H1 (cell line): ENCODE measurements around the gene RGS6. TPM values are rescaled to one million over a fixed set of nuclear protein-coding genes. Genes with fewer than 3 reads are reported as not detected.

Source experiments
- CTCF ChIA-PET: fragments of 300-600 bp; sonication (Branson Sonifier 250); formaldehyde crosslinking; loops from one replicate; lab custom pipeline; 2021; ENCODE audit not compliant: partially characterized antibody; lab: Charles Lee
- POLR2A ChIA-PET: fragments of 300-600 bp; sonication (Branson Sonifier 250); formaldehyde crosslinking; loops from one replicate; lab custom pipeline; 2021; ENCODE audit warnings: inconsistent platforms; ENCODE audit not compliant: partially characterized antibody; lab: Charles Lee
- DNase-seq, 2 experiments: peaks; one replicate each; pipeline versions ENCODE4 v3.0.0 to v3.0.0-alpha.2; 2010 to 2022; ENCODE audit warnings: low spot score in 2 of 2, low read depth in 1 of 2, mixed read lengths in 1 of 2
- FAIRE-seq: peaks from 2 replicates; lab custom pipeline; 2011; peaks lifted over from hg19 to GRCh38; lab: Jason Lieb, UNC
- H2AFZ ChIP-seq: 2 replicates; pipeline ENCODE4 v1.8.1; 2012; ENCODE audit warnings: low read length, inconsistent platforms
- H2AK5ac ChIP-seq: 2 replicates; pipeline ENCODE4 v1.6.1; 2013; ENCODE audit warnings: low read depth, low read length
- H2BK120ac ChIP-seq: replicated peaks from 2 replicates; pipeline ENCODE3; 2013; ENCODE audit warnings: low read depth, low read length, inconsistent platforms
- H2BK12ac ChIP-seq: 2 replicates; pipeline ENCODE4 v1.6.1; 2013; ENCODE audit warnings: low read depth, low read length
- H2BK15ac ChIP-seq: 2 replicates; pipeline ENCODE4 v1.6.1; 2013; ENCODE audit warnings: low read length
- H2BK20ac ChIP-seq: 2 replicates; pipeline ENCODE4 v1.6.1; 2013; ENCODE audit warnings: low read length
- H2BK5ac ChIP-seq: 2 replicates; pipeline ENCODE4 v1.6.1; 2013; ENCODE audit warnings: low read depth, low read length
- H3K14ac ChIP-seq: 2 replicates; pipeline ENCODE4 v1.6.1; 2013; ENCODE audit warnings: inconsistent platforms; ENCODE audit not compliant: insufficient read length
- H3K18ac ChIP-seq: 2 replicates; pipeline ENCODE4 v1.6.1; 2013; ENCODE audit warnings: low read length; ENCODE audit errors: extremely low read depth
- H3K23ac ChIP-seq: 2 replicates; pipeline ENCODE4 v1.6.1; 2013; ENCODE audit warnings: inconsistent platforms; ENCODE audit not compliant: insufficient read length
- H3K23me2 ChIP-seq: 2 replicates; pipeline ENCODE4 v1.6.1; 2013; ENCODE audit warnings: low read depth, low read length
- H3K27ac ChIP-seq: 2 replicates; pipeline ENCODE4 v1.6.1; 2011; ENCODE audit warnings: low read depth, low read length, inconsistent platforms
- H3K27me3 ChIP-seq, 4 experiments: replicated peaks in 1 of 4; 1 replicate in 1 of 4; 2 replicates in 3 of 4; pipeline versions ENCODE4 v1.6.1 to v1.8.1; 2011 to 2013; ENCODE audit warnings: low read length in 3 of 4, mild to moderate bottlenecking in 3 of 4, inconsistent platforms in 2 of 4, mixed read lengths in 2 of 4, moderate library complexity in 1 of 4; ENCODE audit not compliant: control insufficient read depth in 3 of 4, insufficient read depth in 3 of 4; ENCODE audit errors: extremely low read depth in 1 of 4
- H3K36me3 ChIP-seq, 4 experiments: 2 replicates each; pipeline versions ENCODE4 v1.6.1 to v1.8.1; 2011 to 2013; ENCODE audit warnings: mild to moderate bottlenecking in 4 of 4, low read length in 3 of 4, moderate library complexity in 2 of 4, control low read depth in 1 of 4, inconsistent platforms in 1 of 4; ENCODE audit not compliant: insufficient read depth in 4 of 4, control insufficient read depth in 2 of 4
- H3K4ac ChIP-seq: replicated peaks from 2 replicates; pipeline ENCODE3; 2013; ENCODE audit warnings: low read length, low read depth, mixed read lengths, inconsistent platforms; ENCODE audit not compliant: insufficient read length
- H3K4me1 ChIP-seq, 4 experiments: replicated peaks in 1 of 4; 1 replicate in 1 of 4; 2 replicates in 3 of 4; pipeline versions ENCODE4 v1.6.1 to v1.8.1; 2011 to 2013; ENCODE audit warnings: low read length in 3 of 4, inconsistent platforms in 2 of 4, mixed read lengths in 1 of 4; ENCODE audit not compliant: insufficient read depth in 4 of 4, control insufficient read depth in 3 of 4
- H3K4me2 ChIP-seq, 2 experiments: 2 replicates each; pipeline versions ENCODE4 v1.6.1 to v1.8.1; 2011 to 2013; ENCODE audit warnings: low read depth in 2 of 2, low read length in 2 of 2, control low read depth in 1 of 2, inconsistent platforms in 1 of 2, mild to moderate bottlenecking in 1 of 2; ENCODE audit not compliant: insufficient read depth in 1 of 2
- H3K4me3 ChIP-seq, 4 experiments: fragments of 200-600, 300-600 bp in 1 of 4; sonication (generic), shearing (Covaris generic), sonication (Bioruptor Twin) in 1 of 4; 2 replicates each; pipeline versions ENCODE4 v1.5.1 to v1.8.1; 2011 to 2016; ENCODE audit warnings: low read length in 4 of 4, low read depth in 3 of 4, control low read depth in 2 of 4, inconsistent platforms in 2 of 4, mild to moderate bottlenecking in 2 of 4, mixed read lengths in 1 of 4, moderate library complexity in 1 of 4; ENCODE audit not compliant: insufficient read depth in 2 of 4; ENCODE audit errors: extremely low read depth in 1 of 4
- H3K56ac ChIP-seq: replicated peaks from 2 replicates; pipeline ENCODE3; 2013; ENCODE audit warnings: low read depth, mild to moderate bottlenecking, mixed read lengths, low read length, inconsistent platforms; ENCODE audit not compliant: insufficient read length
- H3K79me1 ChIP-seq: 2 replicates; pipeline ENCODE4 v1.6.1; 2013; ENCODE audit warnings: low read depth, low read length, control low read depth
- H3K79me2 ChIP-seq, 2 experiments: 2 replicates each; pipeline versions ENCODE4 v1.6.1 to v1.8.1; 2012 to 2013; ENCODE audit warnings: low read length in 2 of 2, mild to moderate bottlenecking in 2 of 2, inconsistent platforms in 1 of 2; ENCODE audit not compliant: insufficient read depth in 2 of 2, control insufficient read depth in 1 of 2
- H3K9ac ChIP-seq, 4 experiments: replicated peaks in 1 of 4; 1 replicate in 1 of 4; 2 replicates in 3 of 4; pipeline versions ENCODE4 v1.6.1 to v1.8.1; 2011 to 2013; ENCODE audit warnings: low read depth in 3 of 4, low read length in 3 of 4, control low read depth in 2 of 4, mild to moderate bottlenecking in 2 of 4, moderate library complexity in 2 of 4, inconsistent platforms in 1 of 4; ENCODE audit errors: extremely low read depth in 1 of 4
- H3K9me3 ChIP-seq, 2 experiments: 2 replicates each; pipeline versions ENCODE4 v1.6.1 to v1.8.1; 2012 to 2013; ENCODE audit warnings: mild to moderate bottlenecking in 2 of 2, moderate library complexity in 2 of 2, control low read depth in 1 of 2, inconsistent platforms in 1 of 2, low read depth in 1 of 2, low read length in 1 of 2, mixed read lengths in 1 of 2; ENCODE audit not compliant: insufficient read depth in 2 of 2
- H4K20me1 ChIP-seq, 2 experiments: replicated peaks in 1 of 2; 2 replicates each; pipeline versions ENCODE3 to v1.8.1; 2011 to 2013; ENCODE audit warnings: inconsistent platforms in 2 of 2, low read length in 2 of 2, mild to moderate bottlenecking in 1 of 2; ENCODE audit not compliant: insufficient read depth in 2 of 2, control insufficient read depth in 1 of 2
- H4K5ac ChIP-seq: 2 replicates; pipeline ENCODE4 v1.6.1; 2013; ENCODE audit warnings: low read length, low read depth, mixed read lengths, inconsistent platforms; ENCODE audit not compliant: insufficient read length
- H4K8ac ChIP-seq: 2 replicates; pipeline ENCODE4 v1.8.0; 2013; ENCODE audit warnings: mild to moderate bottlenecking, moderate library complexity, low read length, inconsistent platforms; ENCODE audit not compliant: insufficient read depth; ENCODE audit errors: extremely low read depth
- H4K91ac ChIP-seq: replicated peaks from 2 replicates; pipeline ENCODE3; 2013; ENCODE audit warnings: low read length, mixed read lengths, inconsistent platforms; ENCODE audit not compliant: insufficient read length
- ASH2L ChIP-seq: fragments of 200-600, 300-600 bp; sonication (generic); IDR thresholded peaks from one replicate; pipeline ENCODE4 v1.7.1; 2017; ENCODE audit warnings: low read length
- BACH1 ChIP-seq: IDR thresholded peaks from 2 replicates; pipeline ENCODE4 v1.6.1; 2012; ENCODE audit warnings: low read length, improper control_type of control experiment
- CBX5 ChIP-seq: fragments of 300-800, 300-1000 bp; sonication (generic); IDR thresholded peaks from 2 replicates; pipeline ENCODE4 v1.7.1; 2016; ENCODE audit warnings: antibody characterized with exemption, low read length, low read depth
- JUND ChIP-seq: IDR thresholded peaks from 2 replicates; pipeline ENCODE4 v1.6.1; 2011; ENCODE audit warnings: mild to moderate bottlenecking, improper control_type of control experiment, low read length
- KDM1A ChIP-seq: fragments of 200-600, 300-600 bp; sonication (generic); IDR thresholded peaks from 2 replicates; pipeline ENCODE4 v1.7.1; 2016; ENCODE audit warnings: mild to moderate bottlenecking, low read length, borderline replicate concordance
- PHF8 ChIP-seq: fragments of 200-600 bp; sonication (generic); conservative IDR thresholded peaks from 2 replicates; pipeline ENCODE4 v1.7.1; 2012; ENCODE audit warnings: low read depth, mild to moderate bottlenecking, inconsistent platforms, low read length, moderate library complexity
- POU5F1 ChIP-seq: IDR thresholded peaks from 2 replicates; pipeline ENCODE4 v1.6.1; 2011; ENCODE audit warnings: low read depth, mild to moderate bottlenecking, low read length, moderate library complexity
- RXRA ChIP-seq: IDR thresholded peaks from 2 replicates; pipeline ENCODE4 v1.6.1; 2011; ENCODE audit warnings: low read depth, mild to moderate bottlenecking, low read length, moderate library complexity; ENCODE audit not compliant: insufficient read depth
- SAP30 ChIP-seq: fragments of 300-600 bp; sonication (generic); IDR thresholded peaks from 2 replicates; pipeline ENCODE4 v1.7.1; 2012; ENCODE audit warnings: low read length, moderate library complexity, mild to moderate bottlenecking, inconsistent platforms; ENCODE audit not compliant: insufficient read depth, insufficient replicate concordance
- TCF12 ChIP-seq: IDR thresholded peaks from 2 replicates; pipeline ENCODE4 v1.6.1; 2011; ENCODE audit warnings: low read depth, mild to moderate bottlenecking, low read length
- WGBS, 2 experiments: shearing (Covaris generic) in 1 of 2; methylation state at CpG; one replicate each; pipeline versions ENCODE4 v1.1.6 to v1.1.7; 2013 to 2015; ENCODE audit warnings: low lambda C conversion rate in 2 of 2, mixed read lengths in 2 of 2, inconsistent platforms in 1 of 2, low coverage in 1 of 2, missing lambda C conversion rate in 1 of 2; ENCODE audit not compliant: insufficient replicate concordance in 2 of 2, insufficient coverage in 1 of 2, insufficient read length in 1 of 2; ENCODE audit errors: extremely low coverage in 1 of 2, missing lambda C conversion rate in 1 of 2; 5-methylcytosine and 5-hydroxymethylcytosine counted together
- polyA plus RNA-seq, 7 experiments: library from polyadenylated mRNA; depleted of rRNA in 3 of 7; stranded (reverse) in 5 of 7; unstranded in 2 of 7; fragments of >200 nt in 5 of 7; fragments of 200-250 nt in 2 of 7; gene quantifications; 1 replicate in 5 of 7; 2 replicates in 1 of 7; 4 replicates in 1 of 7; pipeline versions ENCODE4 v1.2.1 to v1.2.3, GENCODE V29; 2011 to 2013; ENCODE audit warnings: missing spikeins in 2 of 7, mixed read lengths in 2 of 7
- total RNA-seq: library from RNA; stranded (reverse); fragmentation: NEBNext Ultra II Directional; extraction: Animal tissue kit (Norgen Biotek cat#: 25700); gene quantifications from 2 replicates; pipeline ENCODE4 v1.2.1, GENCODE V29; 2021

The RGS6 gene
- total and polyA plus RNA-seq, 2 of the 8 experiments (the other 6 are each of a cell fraction or from before 2014, with no cell fraction given) = 0.26 to 1.1 TPM

GRCh38 chr14:72172597-72172996, 240.4 kb downstream of the RGS6 start:
- H3K9me3 ChIP-seq = no peaks in the 10 kb centered on the region
- H3K27ac ChIP-seq = no peak overlapping the region
- no peak overlapping the region; a peak in 1 of 7 replicates for H3K9ac ChIP-seq
- H3K79me1 ChIP-seq = no peaks in the 10 kb centered on the region
- CTCF ChIA-PET = interaction anchor here (1.5 kb wide), 1 partner anchor 72 kb away, joined by 3 read pairs; no protein-coding TSS in a partner anchor
- H3K4me2 ChIP-seq = no peak overlapping the region
- no peaks in the 10 kb centered on the region for H3K4me1 ChIP-seq
- no peak overlapping the region for H3K14ac ChIP-seq
- no peak overlapping the region for H3K4ac ChIP-seq
- TF ChIP-seq POU5F1 (no peak), CBX5 (no peak), RXRA (no peak), BACH1 (no peak), PHF8 (no peak), SAP30 (no peak), KDM1A (no peak), ASH2L (no peak), JUND (no peak), TCF12 (no peak)
- no peak overlapping the region for H3K4me3 ChIP-seq
- whole genome bisulfite sequencing, 2 experiments = 96% methylated on average over 3 of the region's 3 CpGs; no CpG with 5 or more reads in 1 of the 2 experiments
- no peak overlapping the region for H2BK12ac ChIP-seq
- DNase-seq = no peak
- no peak overlapping the region for H2AFZ ChIP-seq
- H4K8ac ChIP-seq = no peak overlapping the region
- H3K79me2 ChIP-seq = no peaks in the 10 kb centered on the region
- H3K23me2 ChIP-seq = no peaks in the 10 kb centered on the region
- no peak for FAIRE-seq
- H3K27me3 ChIP-seq = no peaks in the 10 kb centered on the region
- H2BK15ac ChIP-seq = no peak overlapping the region
- no peaks in the 10 kb centered on the region for H3K36me3 ChIP-seq
- H2BK20ac ChIP-seq = no peak overlapping the region
- H3K23ac ChIP-seq = no peak overlapping the region
- no peak overlapping the region for H2AK5ac ChIP-seq
- POLR2A ChIA-PET = no interaction called here
- no peak overlapping the region for H3K56ac ChIP-seq
- no peak overlapping the region for H2BK120ac ChIP-seq
- no peak overlapping the region for H3K18ac ChIP-seq
- no peaks in the 10 kb centered on the region for H4K20me1 ChIP-seq
- H4K91ac ChIP-seq = no peak overlapping the region
- H2BK5ac ChIP-seq = no peak overlapping the region
- H4K5ac ChIP-seq = no peak overlapping the region
